Left lung (tissue), 10 donors: ENCODE data around the gene INPP4B. TPM values are rescaled to one million over a fixed set of nuclear protein-coding genes. Genes with fewer than 3 reads are reported as not detected.

Source experiments
- ATAC-seq: fragments of 200-7000 bp; cut with Tn5 transposase; one replicate; pipeline ENCODE4 v1.9.1; 2020; ENCODE audit warnings: moderate library complexity
- DNase-seq, 4 donors: peaks; one replicate each; pipeline ENCODE4 v3.0.0-alpha.2; 2013 to 2020
- H3K27ac ChIP-seq, 2 donors: fragments of 200-600 bp; sonication (generic) in 1 of 2; one replicate each; pipeline versions ENCODE4 v1.5.0 to v1.8.0; 2020 to 2021
- H3K27me3 ChIP-seq, 2 donors: fragments of 200-600 bp; sonication (generic) in 1 of 2; one replicate each; pipeline versions ENCODE4 v1.5.0 to v1.8.0; 2020 to 2021
- H3K36me3 ChIP-seq, 2 donors: fragments of 200-600 bp; sonication (generic) in 1 of 2; one replicate each; pipeline versions ENCODE4 v1.5.0 to v1.8.0; 2020 to 2021
- H3K4me1 ChIP-seq, 2 donors: fragments of 200-600 bp; one replicate each; pipeline ENCODE4 v1.8.0; 2021
- H3K4me3 ChIP-seq, 2 donors: fragments of 200-600 bp; sonication (generic) in 1 of 2; one replicate each; pipeline versions ENCODE4 v1.5.0 to v1.8.0; 2020 to 2021; ENCODE audit warnings: mild to moderate bottlenecking in 1 of 2
- H3K9me3 ChIP-seq, 2 donors: fragments of 200-600 bp; sonication (generic) in 1 of 2; one replicate each; pipeline versions ENCODE4 v1.5.0 to v1.8.0; 2020 to 2021
- intact Hi-C, 2 donors: fragments of 100-400 bp; cut with DNase I; formaldehyde crosslinking; loops; one replicate each; pipeline versions ENCODE4 v1.11.2 to v1.14.2; 2022
- polyA plus RNA-seq, 6 donors: library from polyadenylated mRNA; unstranded; fragments of 120-200 nt; gene quantifications; one replicate each; pipeline ENCODE4 v1.2.1, GENCODE V29; 2013; ENCODE audit not compliant: insufficient read length in 6 of 6
- total RNA-seq, 2 donors: library from RNA; stranded (reverse); fragmentation: NEBNext Ultra II Directional; extraction: Animal tissue kit (Norgen Biotek cat#: 25700); gene quantifications; one replicate each; pipeline ENCODE4 v1.2.1, GENCODE V29; 2021
- TF ChIP-seq, protein P1 (sequence below), 2 donors: fragments of 200-600 bp; sonication (generic) in 1 of 2; IDR thresholded peaks; one replicate each; pipeline versions ENCODE4 v1.5.0 to v1.8.0; 2021; ENCODE audit warnings: antibody characterized with exemption in 2 of 2
- donor health status: DM: no; HTN: yes; CAD: no.
- donor health status: DM: no; HTN: no; CAD: no.

The INPP4B gene
- total and polyA plus RNA-seq, 8 donors: 7.3 to 15.1 (median 11.6) TPM

DNA sequence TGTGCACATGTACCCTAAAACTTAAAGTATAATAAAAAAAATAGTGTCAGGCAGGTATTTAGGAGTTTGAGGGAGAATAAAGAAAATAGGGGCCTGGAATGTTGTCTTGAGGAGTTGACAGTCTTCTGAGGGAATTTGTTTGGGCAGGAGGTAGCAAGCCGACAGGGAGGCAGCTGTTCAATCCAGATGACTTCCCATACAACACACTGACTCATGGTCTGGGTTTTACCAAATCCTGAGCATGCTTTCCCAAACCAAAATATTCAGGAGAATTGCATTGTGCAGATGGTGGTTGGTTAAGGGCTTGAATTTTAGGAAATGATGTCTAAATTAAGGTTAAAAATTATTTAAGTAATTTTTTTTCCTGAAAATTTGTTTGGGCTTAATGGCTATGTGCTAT, 430.0 kb downstream of the INPP4B start:
- ATAC-seq: no peak
- no peak for DNase-seq
- Histone ChIP-seq H3K36me3 (no peaks in the 10 kb centered on the region), H3K27me3 (no peaks in the 10 kb centered on the region), H3K9me3 (no peaks in the 10 kb centered on the region), H3K4me3 (no peak overlapping the region), H3K4me1 (no peaks in the 10 kb centered on the region), H3K27ac (no peak overlapping the region)
- intact Hi-C loops: no loop called here
- TF ChIP-seq, protein P1, sequence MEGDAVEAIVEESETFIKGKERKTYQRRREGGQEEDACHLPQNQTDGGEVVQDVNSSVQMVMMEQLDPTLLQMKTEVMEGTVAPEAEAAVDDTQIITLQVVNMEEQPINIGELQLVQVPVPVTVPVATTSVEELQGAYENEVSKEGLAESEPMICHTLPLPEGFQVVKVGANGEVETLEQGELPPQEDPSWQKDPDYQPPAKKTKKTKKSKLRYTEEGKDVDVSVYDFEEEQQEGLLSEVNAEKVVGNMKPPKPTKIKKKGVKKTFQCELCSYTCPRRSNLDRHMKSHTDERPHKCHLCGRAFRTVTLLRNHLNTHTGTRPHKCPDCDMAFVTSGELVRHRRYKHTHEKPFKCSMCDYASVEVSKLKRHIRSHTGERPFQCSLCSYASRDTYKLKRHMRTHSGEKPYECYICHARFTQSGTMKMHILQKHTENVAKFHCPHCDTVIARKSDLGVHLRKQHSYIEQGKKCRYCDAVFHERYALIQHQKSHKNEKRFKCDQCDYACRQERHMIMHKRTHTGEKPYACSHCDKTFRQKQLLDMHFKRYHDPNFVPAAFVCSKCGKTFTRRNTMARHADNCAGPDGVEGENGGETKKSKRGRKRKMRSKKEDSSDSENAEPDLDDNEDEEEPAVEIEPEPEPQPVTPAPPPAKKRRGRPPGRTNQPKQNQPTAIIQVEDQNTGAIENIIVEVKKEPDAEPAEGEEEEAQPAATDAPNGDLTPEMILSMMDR (IDR thresholded peaks at IDR 0.05): no peak

- Histone ChIP-seq H3K36me3 (no peaks in the 10 kb centered on the region), H3K27me3 (no peaks in the 10 kb centered on the region), H3K9me3 (no peaks in the 10 kb centered on the region), H3K27ac (no peak overlapping the region), H3K4me3 (no peak overlapping the region), H3K4me1 (no peaks in the 10 kb centered on the region)
- intact Hi-C loops: no loop called here
- DNase-seq: no peak
- no peak for ATAC-seq
- TF ChIP-seq, protein P1 (IDR thresholded peaks at IDR 0.05): no peak
Observed at GRCh38 chr4:142414366-142414990, 431.6 kb downstream of the INPP4B start.

GRCh38 chr4:142413485-142413884, 432.6 kb downstream of the INPP4B start:
- Histone ChIP-seq H3K4me3 (no peak overlapping the region), H3K9me3 (no peaks in the 10 kb centered on the region), H3K27ac (no peak overlapping the region), H3K4me1 (no peaks in the 10 kb centered on the region), H3K36me3 (no peaks in the 10 kb centered on the region), H3K27me3 (no peaks in the 10 kb centered on the region)
- DNase-seq (no peak), ATAC-seq (no peak)
- intact Hi-C loops: no loop called here
- TF ChIP-seq, protein P1 (IDR thresholded peaks at IDR 0.05): no peak

- no peak overlapping the region for H3K27ac ChIP-seq
- no peaks in the 10 kb centered on the region for H3K9me3 ChIP-seq
- DNase-seq (no peak), ATAC-seq (no peak)
- H3K4me3 ChIP-seq: no peak overlapping the region
- TF ChIP-seq, protein P1 (IDR thresholded peaks at IDR 0.05): no peak
- no peaks in the 10 kb centered on the region for H3K4me1 ChIP-seq
- intact Hi-C loops: no loop called here
- H3K36me3 ChIP-seq: no peaks in the 10 kb centered on the region
- H3K27me3 ChIP-seq: no peaks in the 10 kb centered on the region
Observed at GRCh38 chr4:142411993-142412392, 434.1 kb downstream of the INPP4B start.

DNA sequence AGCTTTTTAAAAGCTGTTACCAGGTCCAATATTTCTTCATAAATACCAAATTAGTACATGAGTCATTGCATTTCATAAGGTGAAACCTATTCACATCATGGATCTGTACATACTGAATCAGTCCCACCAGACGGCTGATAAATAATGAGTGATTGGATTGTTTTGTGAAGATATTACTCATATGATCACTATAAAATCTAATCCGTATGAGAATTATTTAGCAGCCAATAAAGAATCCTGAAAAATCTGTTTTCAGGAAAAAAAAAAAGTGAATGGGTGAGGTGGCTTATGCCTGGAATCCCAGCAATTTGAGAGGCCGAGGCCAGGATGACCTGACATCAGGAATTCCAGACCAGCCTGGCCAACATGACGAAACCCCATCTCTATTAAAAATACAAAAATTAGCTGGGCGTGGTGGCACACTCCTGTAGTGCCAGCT, 438.1 kb downstream of the INPP4B start:
- intact Hi-C loops: no loop called here
- no peak for DNase-seq
- ATAC-seq: no peak
- Histone ChIP-seq H3K36me3 (no peaks in the 10 kb centered on the region), H3K27ac (no peak overlapping the region), H3K4me1 (peaks cover 0 to 26% of the 10 kb centered on the region in 2 donors), H3K9me3 (no peaks in the 10 kb centered on the region), H3K4me3 (no peak overlapping the region), H3K27me3 (no peaks in the 10 kb centered on the region)
- TF ChIP-seq, protein P1 (IDR thresholded peaks at IDR 0.05): no peak
